ENCODE measurements around the gene MREG. TPM values are rescaled to one million over a fixed set of nuclear protein-coding genes. Genes with fewer than 3 reads are reported as not detected.

MREG gene
- total RNA-seq, 4 donors from 2014 or later, result 31.7 to 41.0 (median 35.5) TPM

GRCh38 chr2:215942194-215942593, 71.2 kb downstream of the MREG start:
- WGBS, 2 donors, result 93 to 95% methylated on average over 3 of the region's 3 CpGs
- TF ChIP-seq POLR2A (IDR thresholded peaks at IDR 0.05) (no peak), CTCF (IDR thresholded peaks at IDR 0.05) (no peak)
- intact Hi-C loops (cut with DNase I; ENCODE audit: low total_unique reads), result no loop called here
- no peak for DNase-seq (ENCODE audit: low spot score in 2 of 2)
- no peak overlapping the region for H3K4me3 ChIP-seq (ENCODE audit: low read depth, poor library complexity, severe bottlenecking)

GRCh38 chr2:215941726-215942125, 71.6 kb downstream of the MREG start:
- intact Hi-C loops (cut with DNase I; ENCODE audit: low total_unique reads), result no loop called here

GRCh38 chr2:215940645-215941184, 72.6 kb downstream of the MREG start:
- no peak for DNase-seq (ENCODE audit: low spot score in 2 of 2)
- no peak for TF ChIP-seq CTCF (IDR thresholded peaks at IDR 0.05)
- no peak for TF ChIP-seq POLR2A (IDR thresholded peaks at IDR 0.05)
- intact Hi-C loops (cut with DNase I; ENCODE audit: low total_unique reads), result no loop called here
- 90 to 94% methylated on average over 6 of the region's 6 CpGs for WGBS, 2 donors
- no peak overlapping the region for H3K4me3 ChIP-seq (ENCODE audit: low read depth, poor library complexity, severe bottlenecking)

More at GRCh38 chr2:215941726-215942125, 71.6 kb downstream of the MREG start:
- TF ChIP-seq CTCF (IDR thresholded peaks at IDR 0.05) (no peak), POLR2A (IDR thresholded peaks at IDR 0.05) (no peak)
- 96 to 100% methylated on average over 1 of the region's 1 CpG for WGBS, 2 donors
- no peak for DNase-seq (ENCODE audit: low spot score in 2 of 2)
- H3K4me3 ChIP-seq (ENCODE audit: low read depth, poor library complexity, severe bottlenecking), result no peak overlapping the region

GRCh38 chr2:215937190-215937589, 76.2 kb downstream of the MREG start:
- TF ChIP-seq CTCF (IDR thresholded peaks at IDR 0.05) (no peak), POLR2A (IDR thresholded peaks at IDR 0.05) (no peak)
- intact Hi-C loops (cut with DNase I; ENCODE audit: low total_unique reads), result loop anchor here (1.0 kb wide), 1 partner anchor 25 kb away; no protein-coding TSS in a partner anchor
- no peak for DNase-seq (ENCODE audit: low spot score in 2 of 2)
- no peak overlapping the region for H3K4me3 ChIP-seq (ENCODE audit: low read depth, poor library complexity, severe bottlenecking)
- WGBS, 2 donors, result 55% methylated on average over 3 of the region's 3 CpGs

- intact Hi-C loops (cut with DNase I; ENCODE audit: low total_unique reads), result no loop called here
- DNase-seq (ENCODE audit: low spot score in 2 of 2), result no peak
- 80 to 81% methylated on average over 3 of the region's 3 CpGs for WGBS, 2 donors
- H3K4me3 ChIP-seq (ENCODE audit: low read depth, poor library complexity, severe bottlenecking), result no peak overlapping the region
- no peak for TF ChIP-seq CTCF (IDR thresholded peaks at IDR 0.05)
- TF ChIP-seq POLR2A (IDR thresholded peaks at IDR 0.05), result no peak
Observed at GRCh38 chr2:215933151-215933550, 80.2 kb downstream of the MREG start.

All from lower leg skin (tissue), 4 donors.